HepG2 (cell line): Measurements from ENCODE around the gene FURIN. TPM values are rescaled to one million over a fixed set of nuclear protein-coding genes. Genes with fewer than 3 reads are reported as not detected.

Experiments used
- BRCA1 ChIP-seq: sonication (generic); formaldehyde crosslinking; IDR thresholded peaks from 2 replicates; pipeline ENCODE4 v1.4.0; 2020; ENCODE audit warnings: missing genetic modification reagents
- CCDC6 ChIP-seq: sonication (generic); formaldehyde crosslinking; IDR thresholded peaks from 2 replicates; pipeline ENCODE4 v1.8.1; 2022; ENCODE audit warnings: mild to moderate bottlenecking, missing genetic modification reagents, moderate library complexity
- GATAD2A ChIP-seq: IDR thresholded peaks from 2 replicates; pipeline ENCODE4 v1.6.1; 2016
- HNRNPK ChIP-seq: fragments of 200-400 bp; formaldehyde crosslinking; IDR thresholded peaks from 2 replicates; pipeline ENCODE4 v1.6.1; 2018; ENCODE audit warnings: low read length, low read depth, moderate library complexity, mild to moderate bottlenecking; ENCODE audit not compliant: poor library complexity, severe bottlenecking
- THAP11 ChIP-seq: IDR thresholded peaks from 2 replicates; pipeline ENCODE4 v1.6.1; 2016; ENCODE audit warnings: missing biosample characterization, missing genetic modification reagents
- ZC3H4 ChIP-seq: sonication (generic); formaldehyde crosslinking; IDR thresholded peaks from 2 replicates; pipeline ENCODE4 v1.4.0; 2020; ENCODE audit warnings: missing genetic modification reagents, borderline replicate concordance
- ZNF230 ChIP-seq: sonication (generic); formaldehyde crosslinking; IDR thresholded peaks from 2 replicates; pipeline ENCODE4 v1.4.0; 2020; ENCODE audit warnings: mild to moderate bottlenecking, missing genetic modification reagents
- ZNF713 ChIP-seq: sonication (generic); formaldehyde crosslinking; IDR thresholded peaks from 2 replicates; pipeline ENCODE4 v1.4.0; 2020; ENCODE audit warnings: mild to moderate bottlenecking, missing genetic modification reagents
- polyA plus RNA-seq, 8 experiments: library from polyadenylated mRNA; depleted of rRNA in 3 of 8; stranded (reverse) in 7 of 8; unstranded in 1 of 8; fragments of >200 nt; fragmentation: Illumina TruSeq in 4 of 8; extraction: Trizol in 4 of 8; gene quantifications; 2 replicates each; pipeline versions ENCODE4 v1.2.1 to v1.2.3, GENCODE V29; 2011 to 2016; ENCODE audit warnings: low read depth in 4 of 8, missing spikeins in 1 of 8, mixed read lengths in 1 of 8; ENCODE audit not compliant: insufficient read depth in 1 of 8
- total RNA-seq, 5 experiments: library from RNA; depleted of rRNA; stranded (reverse); fragments of >200 nt; fragmentation: Illumina TruSeq; extraction: Trizol; gene quantifications; 2 replicates each; pipeline ENCODE4 v1.2.3, GENCODE V29; 2016; ENCODE audit warnings: low read depth in 1 of 5
- TF ChIP-seq, protein P1 (sequence below): sonication (generic); formaldehyde crosslinking; IDR thresholded peaks from 2 replicates; pipeline ENCODE4 v1.4.0; 2020; ENCODE audit warnings: missing genetic modification reagents
- TF ChIP-seq, protein P2 (sequence below): sonication (generic); formaldehyde crosslinking; IDR thresholded peaks from 2 replicates; pipeline ENCODE4 v1.5.0; 2020; ENCODE audit warnings: missing genetic modification reagents
- TF ChIP-seq, protein P3 (sequence below): sonication (generic); formaldehyde crosslinking; IDR thresholded peaks from 2 replicates; pipeline ENCODE4 v1.8.0; 2023; ENCODE audit warnings: mild to moderate bottlenecking, missing genetic modification reagents
- TF ChIP-seq, protein P4 (sequence below): sonication (generic); formaldehyde crosslinking; IDR thresholded peaks from 2 replicates; pipeline ENCODE4 v1.4.0; 2020; ENCODE audit warnings: mild to moderate bottlenecking, low read depth, missing genetic modification reagents
- TF ChIP-seq, protein P5 (sequence below): sonication (generic); formaldehyde crosslinking; IDR thresholded peaks from 2 replicates; pipeline ENCODE4 v1.4.0; 2020; ENCODE audit warnings: missing genetic modification reagents
- TF ChIP-seq, protein P6 (sequence below): sonication (generic); formaldehyde crosslinking; IDR thresholded peaks from 2 replicates; pipeline ENCODE4 v1.8.1; 2023; ENCODE audit warnings: missing genetic modification reagents, mild to moderate bottlenecking, borderline replicate concordance

Gene FURIN
- total and polyA plus RNA-seq, 2 of the 13 experiments (the other 11 are each of a cell fraction or from before 2014, with no cell fraction given): 15.2 to 17.4 TPM

DNA sequence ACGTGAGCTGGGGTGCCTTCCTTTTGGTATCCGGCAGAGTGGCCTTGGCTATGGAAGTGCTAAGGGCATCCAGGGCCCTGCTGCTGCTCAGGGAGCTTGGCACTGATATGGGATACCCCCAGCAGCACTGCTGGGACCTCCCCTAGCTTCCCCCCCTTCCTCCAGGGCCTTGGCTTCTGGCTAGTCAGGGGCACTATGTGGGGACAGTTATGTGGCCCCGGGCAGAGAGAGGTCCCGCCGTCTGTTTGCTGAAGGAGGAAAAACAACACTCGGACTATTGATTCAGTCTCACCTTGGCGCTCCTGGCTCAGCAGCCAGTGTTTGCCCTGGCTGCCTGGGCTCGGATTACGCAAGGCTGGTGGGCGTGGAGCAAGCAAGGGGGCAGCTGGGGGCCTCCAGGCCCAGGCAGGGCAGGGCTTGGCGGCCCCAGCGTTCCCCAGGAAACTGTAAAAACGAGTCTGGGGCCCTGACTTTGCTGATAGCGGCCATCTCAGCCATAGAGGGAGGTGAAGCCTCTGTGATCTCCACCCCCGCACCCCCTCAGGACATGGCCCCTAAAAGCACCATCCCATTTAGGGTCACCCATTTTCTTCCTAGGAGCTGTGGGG lies 5.7 kb downstream of the FURIN start (continued):
- TF ChIP-seq, protein P1, sequence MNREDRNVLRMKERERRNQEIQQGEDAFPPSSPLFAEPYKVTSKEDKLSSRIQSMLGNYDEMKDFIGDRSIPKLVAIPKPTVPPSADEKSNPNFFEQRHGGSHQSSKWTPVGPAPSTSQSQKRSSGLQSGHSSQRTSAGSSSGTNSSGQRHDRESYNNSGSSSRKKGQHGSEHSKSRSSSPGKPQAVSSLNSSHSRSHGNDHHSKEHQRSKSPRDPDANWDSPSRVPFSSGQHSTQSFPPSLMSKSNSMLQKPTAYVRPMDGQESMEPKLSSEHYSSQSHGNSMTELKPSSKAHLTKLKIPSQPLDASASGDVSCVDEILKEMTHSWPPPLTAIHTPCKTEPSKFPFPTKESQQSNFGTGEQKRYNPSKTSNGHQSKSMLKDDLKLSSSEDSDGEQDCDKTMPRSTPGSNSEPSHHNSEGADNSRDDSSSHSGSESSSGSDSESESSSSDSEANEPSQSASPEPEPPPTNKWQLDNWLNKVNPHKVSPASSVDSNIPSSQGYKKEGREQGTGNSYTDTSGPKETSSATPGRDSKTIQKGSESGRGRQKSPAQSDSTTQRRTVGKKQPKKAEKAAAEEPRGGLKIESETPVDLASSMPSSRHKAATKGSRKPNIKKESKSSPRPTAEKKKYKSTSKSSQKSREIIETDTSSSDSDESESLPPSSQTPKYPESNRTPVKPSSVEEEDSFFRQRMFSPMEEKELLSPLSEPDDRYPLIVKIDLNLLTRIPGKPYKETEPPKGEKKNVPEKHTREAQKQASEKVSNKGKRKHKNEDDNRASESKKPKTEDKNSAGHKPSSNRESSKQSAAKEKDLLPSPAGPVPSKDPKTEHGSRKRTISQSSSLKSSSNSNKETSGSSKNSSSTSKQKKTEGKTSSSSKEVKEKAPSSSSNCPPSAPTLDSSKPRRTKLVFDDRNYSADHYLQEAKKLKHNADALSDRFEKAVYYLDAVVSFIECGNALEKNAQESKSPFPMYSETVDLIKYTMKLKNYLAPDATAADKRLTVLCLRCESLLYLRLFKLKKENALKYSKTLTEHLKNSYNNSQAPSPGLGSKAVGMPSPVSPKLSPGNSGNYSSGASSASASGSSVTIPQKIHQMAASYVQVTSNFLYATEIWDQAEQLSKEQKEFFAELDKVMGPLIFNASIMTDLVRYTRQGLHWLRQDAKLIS (CRISPR knock-in tag): no peak
- peak; percentile 98 for TF ChIP-seq GATAD2A (CRISPR knock-in tag)
- TF ChIP-seq ZC3H4: no peak
- TF ChIP-seq, protein P2, sequence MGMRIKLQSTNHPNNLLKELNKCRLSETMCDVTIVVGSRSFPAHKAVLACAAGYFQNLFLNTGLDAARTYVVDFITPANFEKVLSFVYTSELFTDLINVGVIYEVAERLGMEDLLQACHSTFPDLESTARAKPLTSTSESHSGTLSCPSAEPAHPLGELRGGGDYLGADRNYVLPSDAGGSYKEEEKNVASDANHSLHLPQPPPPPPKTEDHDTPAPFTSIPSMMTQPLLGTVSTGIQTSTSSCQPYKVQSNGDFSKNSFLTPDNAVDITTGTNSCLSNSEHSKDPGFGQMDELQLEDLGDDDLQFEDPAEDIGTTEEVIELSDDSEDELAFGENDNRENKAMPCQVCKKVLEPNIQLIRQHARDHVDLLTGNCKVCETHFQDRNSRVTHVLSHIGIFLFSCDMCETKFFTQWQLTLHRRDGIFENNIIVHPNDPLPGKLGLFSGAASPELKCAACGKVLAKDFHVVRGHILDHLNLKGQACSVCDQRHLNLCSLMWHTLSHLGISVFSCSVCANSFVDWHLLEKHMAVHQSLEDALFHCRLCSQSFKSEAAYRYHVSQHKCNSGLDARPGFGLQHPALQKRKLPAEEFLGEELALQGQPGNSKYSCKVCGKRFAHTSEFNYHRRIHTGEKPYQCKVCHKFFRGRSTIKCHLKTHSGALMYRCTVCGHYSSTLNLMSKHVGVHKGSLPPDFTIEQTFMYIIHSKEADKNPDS (CRISPR knock-in tag): 0 out of 2 replicates have a peak, but pooled peaks have one; percentile 57
- TF ChIP-seq HNRNPK: no peak
- TF ChIP-seq ZNF713 (CRISPR knock-in tag): no peak
- TF ChIP-seq, protein P3, sequence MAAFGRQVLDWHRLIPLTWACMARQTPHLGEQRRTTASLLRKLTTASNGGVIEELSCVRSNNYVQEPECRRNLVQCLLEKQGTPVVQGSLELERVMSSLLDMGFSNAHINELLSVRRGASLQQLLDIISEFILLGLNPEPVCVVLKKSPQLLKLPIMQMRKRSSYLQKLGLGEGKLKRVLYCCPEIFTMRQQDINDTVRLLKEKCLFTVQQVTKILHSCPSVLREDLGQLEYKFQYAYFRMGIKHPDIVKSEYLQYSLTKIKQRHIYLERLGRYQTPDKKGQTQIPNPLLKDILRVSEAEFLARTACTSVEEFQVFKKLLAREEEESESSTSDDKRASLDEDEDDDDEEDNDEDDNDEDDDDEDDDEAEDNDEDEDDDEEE (CRISPR knock-in tag): 0 out of 2 replicates have a peak, but pooled peaks have one; percentile 25
- TF ChIP-seq, protein P4, sequence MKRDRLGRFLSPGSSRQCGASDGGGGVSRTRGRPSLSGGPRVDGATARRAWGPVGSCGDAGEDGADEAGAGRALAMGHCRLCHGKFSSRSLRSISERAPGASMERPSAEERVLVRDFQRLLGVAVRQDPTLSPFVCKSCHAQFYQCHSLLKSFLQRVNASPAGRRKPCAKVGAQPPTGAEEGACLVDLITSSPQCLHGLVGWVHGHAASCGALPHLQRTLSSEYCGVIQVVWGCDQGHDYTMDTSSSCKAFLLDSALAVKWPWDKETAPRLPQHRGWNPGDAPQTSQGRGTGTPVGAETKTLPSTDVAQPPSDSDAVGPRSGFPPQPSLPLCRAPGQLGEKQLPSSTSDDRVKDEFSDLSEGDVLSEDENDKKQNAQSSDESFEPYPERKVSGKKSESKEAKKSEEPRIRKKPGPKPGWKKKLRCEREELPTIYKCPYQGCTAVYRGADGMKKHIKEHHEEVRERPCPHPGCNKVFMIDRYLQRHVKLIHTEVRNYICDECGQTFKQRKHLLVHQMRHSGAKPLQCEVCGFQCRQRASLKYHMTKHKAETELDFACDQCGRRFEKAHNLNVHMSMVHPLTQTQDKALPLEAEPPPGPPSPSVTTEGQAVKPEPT (CRISPR knock-in tag): peak; percentile 45; the same call in 1 of the 2 replicates
- TF ChIP-seq CCDC6 (CRISPR knock-in tag): peak; percentile 89
- TF ChIP-seq, protein P5, sequence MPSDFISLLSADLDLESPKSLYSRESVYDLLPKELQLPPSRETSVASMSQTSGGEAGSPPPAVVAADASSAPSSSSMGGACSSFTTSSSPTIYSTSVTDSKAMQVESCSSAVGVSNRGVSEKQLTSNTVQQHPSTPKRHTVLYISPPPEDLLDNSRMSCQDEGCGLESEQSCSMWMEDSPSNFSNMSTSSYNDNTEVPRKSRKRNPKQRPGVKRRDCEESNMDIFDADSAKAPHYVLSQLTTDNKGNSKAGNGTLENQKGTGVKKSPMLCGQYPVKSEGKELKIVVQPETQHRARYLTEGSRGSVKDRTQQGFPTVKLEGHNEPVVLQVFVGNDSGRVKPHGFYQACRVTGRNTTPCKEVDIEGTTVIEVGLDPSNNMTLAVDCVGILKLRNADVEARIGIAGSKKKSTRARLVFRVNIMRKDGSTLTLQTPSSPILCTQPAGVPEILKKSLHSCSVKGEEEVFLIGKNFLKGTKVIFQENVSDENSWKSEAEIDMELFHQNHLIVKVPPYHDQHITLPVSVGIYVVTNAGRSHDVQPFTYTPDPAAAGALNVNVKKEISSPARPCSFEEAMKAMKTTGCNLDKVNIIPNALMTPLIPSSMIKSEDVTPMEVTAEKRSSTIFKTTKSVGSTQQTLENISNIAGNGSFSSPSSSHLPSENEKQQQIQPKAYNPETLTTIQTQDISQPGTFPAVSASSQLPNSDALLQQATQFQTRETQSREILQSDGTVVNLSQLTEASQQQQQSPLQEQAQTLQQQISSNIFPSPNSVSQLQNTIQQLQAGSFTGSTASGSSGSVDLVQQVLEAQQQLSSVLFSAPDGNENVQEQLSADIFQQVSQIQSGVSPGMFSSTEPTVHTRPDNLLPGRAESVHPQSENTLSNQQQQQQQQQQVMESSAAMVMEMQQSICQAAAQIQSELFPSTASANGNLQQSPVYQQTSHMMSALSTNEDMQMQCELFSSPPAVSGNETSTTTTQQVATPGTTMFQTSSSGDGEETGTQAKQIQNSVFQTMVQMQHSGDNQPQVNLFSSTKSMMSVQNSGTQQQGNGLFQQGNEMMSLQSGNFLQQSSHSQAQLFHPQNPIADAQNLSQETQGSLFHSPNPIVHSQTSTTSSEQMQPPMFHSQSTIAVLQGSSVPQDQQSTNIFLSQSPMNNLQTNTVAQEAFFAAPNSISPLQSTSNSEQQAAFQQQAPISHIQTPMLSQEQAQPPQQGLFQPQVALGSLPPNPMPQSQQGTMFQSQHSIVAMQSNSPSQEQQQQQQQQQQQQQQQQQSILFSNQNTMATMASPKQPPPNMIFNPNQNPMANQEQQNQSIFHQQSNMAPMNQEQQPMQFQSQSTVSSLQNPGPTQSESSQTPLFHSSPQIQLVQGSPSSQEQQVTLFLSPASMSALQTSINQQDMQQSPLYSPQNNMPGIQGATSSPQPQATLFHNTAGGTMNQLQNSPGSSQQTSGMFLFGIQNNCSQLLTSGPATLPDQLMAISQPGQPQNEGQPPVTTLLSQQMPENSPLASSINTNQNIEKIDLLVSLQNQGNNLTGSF: no peak
- peak; percentile 96; the same call in 1 of the 2 replicates for TF ChIP-seq ZNF230 (CRISPR knock-in tag)
- TF ChIP-seq, protein P6, sequence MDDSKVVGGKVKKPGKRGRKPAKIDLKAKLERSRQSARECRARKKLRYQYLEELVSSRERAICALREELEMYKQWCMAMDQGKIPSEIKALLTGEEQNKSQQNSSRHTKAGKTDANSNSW: no peak
- peak; percentile 82 for TF ChIP-seq THAP11
- TF ChIP-seq BRCA1 (CRISPR knock-in tag): no peak
